Heart left ventricle (tissue), 13 donors: ENCODE data around the gene CDAN1.

Source experiments
- POLR2A ChIP-seq, 2 donors: fragments of 450-650 bp; IDR thresholded peaks; one replicate each; pipeline ENCODE4 v1.6.1; 2017; ENCODE audit warnings: antibody characterized with exemption in 2 of 2, mild to moderate bottlenecking in 2 of 2, moderate library complexity in 2 of 2
- TF ChIP-seq, protein P1 (sequence below), 12 donors: fragments of 200-600 bp; sonication (generic) in 4 of 12; IDR thresholded peaks; one replicate each; pipeline versions ENCODE4 v1.5.0 to v1.8.0; 2018 to 2022; ENCODE audit warnings: antibody characterized with exemption in 12 of 12, mild to moderate bottlenecking in 5 of 12
- donor health status: ischemic (EF 13 %, LVEDD 7.1; RV severe dilation, severe dysfunction).
- donor health status: DM: no; HTN: yes; CAD: no.
- donor health status: DM: no; HTN: no; CAD: no.
- donor health status: ischemic (EF 25% LVEDD 6.9; RV normal size, moderate dysfunction).
- donor health status: ischemic (EF 25% LVEDD 5.7; RV mildly dilated, moderate dysfunction).
- donor health status: ischemic (EF 35%, LVEDD 5.7; RV mildly dilated, moderate dysfunction).
- donor health status: nonischemic (EF 11% LVEDD 7.7; RV severe dilation, severe dysfunction).
- donor health status: DM: yes; HTN: yes; CAD: no.
- donor health status: PGD.
- donor health status: ischemic (EF 29% LVEDD 5.4; RV normal size, mild dysfunction).
- donor health status: nonischemic (EF 23%, LVEDD 6.1; RV moderate dilation, normal function).

DNA sequence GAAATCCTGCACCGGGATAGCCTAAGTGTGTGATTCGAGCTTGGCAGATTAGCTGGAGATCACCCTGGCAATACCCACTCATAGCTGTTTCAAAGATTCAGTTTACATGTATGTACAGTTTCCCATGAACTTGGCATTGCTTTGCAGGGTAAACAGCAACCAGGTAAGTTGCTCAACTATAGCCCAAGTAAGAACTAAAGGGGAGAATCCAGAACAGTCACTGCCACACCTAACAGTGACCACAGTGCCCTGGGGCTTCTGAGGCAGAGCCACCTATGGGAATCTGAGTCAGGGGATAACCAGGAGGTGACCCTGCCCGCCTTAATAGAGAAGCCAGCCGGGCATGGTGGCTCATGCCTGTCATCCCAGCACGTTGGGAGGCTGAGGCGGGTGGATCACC is 15.9 kb downstream of the CDAN1 start:
- TF ChIP-seq, protein P1, sequence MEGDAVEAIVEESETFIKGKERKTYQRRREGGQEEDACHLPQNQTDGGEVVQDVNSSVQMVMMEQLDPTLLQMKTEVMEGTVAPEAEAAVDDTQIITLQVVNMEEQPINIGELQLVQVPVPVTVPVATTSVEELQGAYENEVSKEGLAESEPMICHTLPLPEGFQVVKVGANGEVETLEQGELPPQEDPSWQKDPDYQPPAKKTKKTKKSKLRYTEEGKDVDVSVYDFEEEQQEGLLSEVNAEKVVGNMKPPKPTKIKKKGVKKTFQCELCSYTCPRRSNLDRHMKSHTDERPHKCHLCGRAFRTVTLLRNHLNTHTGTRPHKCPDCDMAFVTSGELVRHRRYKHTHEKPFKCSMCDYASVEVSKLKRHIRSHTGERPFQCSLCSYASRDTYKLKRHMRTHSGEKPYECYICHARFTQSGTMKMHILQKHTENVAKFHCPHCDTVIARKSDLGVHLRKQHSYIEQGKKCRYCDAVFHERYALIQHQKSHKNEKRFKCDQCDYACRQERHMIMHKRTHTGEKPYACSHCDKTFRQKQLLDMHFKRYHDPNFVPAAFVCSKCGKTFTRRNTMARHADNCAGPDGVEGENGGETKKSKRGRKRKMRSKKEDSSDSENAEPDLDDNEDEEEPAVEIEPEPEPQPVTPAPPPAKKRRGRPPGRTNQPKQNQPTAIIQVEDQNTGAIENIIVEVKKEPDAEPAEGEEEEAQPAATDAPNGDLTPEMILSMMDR (IDR thresholded peaks at IDR 0.05) = no peak
- TF ChIP-seq POLR2A (IDR thresholded peaks at IDR 0.05) = no peak
